SKM-1 treated with dmso at 0.1 percent for 144 hours (cell line): ENCODE measurements around the gene SELENOS.

ENCODE experiments used
- DNase-seq: peaks from one replicate; lab custom pipeline; 2025; ENCODE audit not compliant: unreplicated experiment; lab: John Stamatoyannopoulos, UW

SELENOS gene

GRCh38 chr15:101251830-101252820 is 25.2 kb downstream of the SELENOS start, which contains the start of gene CHSY1:
Gene CHSY1, minus strand, starts transcription at chr15:101252048. Its CDS starts 592 bp downstream, at chr15:101251456.
- DNase-seq, result peak; percentile 85

- no peak for DNase-seq
Measured at GRCh38 chr15:101250873-101251829, 26.1 kb downstream of the SELENOS start.

- no peak for DNase-seq
Measured at GRCh38 chr15:101250341-101250831, 26.9 kb downstream of the SELENOS start.

DNA sequence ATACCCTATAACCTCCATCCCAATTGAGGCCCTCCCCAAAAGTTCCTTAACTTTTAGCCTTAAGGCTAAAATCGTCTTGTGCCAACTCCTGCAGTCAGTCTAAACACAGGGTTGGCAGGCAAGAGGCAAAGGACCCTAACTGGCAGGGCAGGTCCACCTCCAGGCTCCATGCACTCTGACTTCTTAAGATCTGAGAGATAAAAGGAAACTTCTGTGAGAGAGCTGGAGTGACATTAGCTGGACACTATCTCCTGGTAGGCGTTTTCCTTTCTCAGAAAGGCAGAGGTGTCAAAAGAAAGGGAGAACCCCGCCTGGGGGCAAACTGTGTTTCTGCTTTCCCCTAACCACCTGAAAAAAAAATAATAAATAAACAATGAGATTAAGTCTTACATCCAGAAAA is 29.0 kb downstream of the SELENOS start:
- no peak for DNase-seq

- DNase-seq, result no peak
Measured at GRCh38 chr15:101246824-101247745, 30.2 kb downstream of the SELENOS start.

GRCh38 chr15:101246391-101246790 is 30.9 kb downstream of the SELENOS start:
- no peak for DNase-seq

DNA sequence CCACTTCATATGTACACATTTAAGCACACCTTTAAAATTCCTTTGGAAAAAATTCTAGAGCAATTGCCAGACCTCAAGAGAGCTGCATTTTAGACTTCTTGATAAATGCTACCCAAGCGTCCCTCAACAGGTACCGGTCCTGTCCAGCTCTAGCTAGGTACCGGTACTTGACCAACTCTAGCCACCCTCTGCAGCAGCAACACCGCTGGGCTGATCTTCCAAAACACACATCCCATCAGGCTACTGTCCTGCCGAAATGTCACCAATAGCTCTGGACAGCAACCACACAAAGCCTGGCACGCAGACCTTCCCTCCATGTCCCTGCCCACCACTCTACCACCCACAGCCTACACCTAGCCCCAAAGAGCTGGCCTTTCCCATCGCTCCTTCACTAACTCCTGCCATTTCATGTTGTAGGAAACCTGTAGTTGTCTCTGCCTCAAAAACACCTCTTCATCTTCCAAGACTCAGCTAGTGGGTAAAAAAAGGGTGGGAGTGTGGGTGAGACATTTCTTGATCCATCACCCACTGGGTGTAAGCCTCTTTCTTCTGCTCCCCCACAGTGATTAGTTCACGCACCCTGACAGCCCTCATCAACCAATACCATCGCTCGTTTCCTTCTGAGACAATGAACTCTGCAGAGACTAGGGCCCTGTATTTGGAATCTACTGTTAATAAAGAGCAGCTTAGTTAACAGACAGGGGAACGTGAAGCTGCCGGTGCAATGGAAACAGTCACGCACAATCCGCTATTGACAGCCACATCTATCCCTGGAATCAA is 32.2 kb downstream of the SELENOS start:
- DNase-seq, result no peak

DNA sequence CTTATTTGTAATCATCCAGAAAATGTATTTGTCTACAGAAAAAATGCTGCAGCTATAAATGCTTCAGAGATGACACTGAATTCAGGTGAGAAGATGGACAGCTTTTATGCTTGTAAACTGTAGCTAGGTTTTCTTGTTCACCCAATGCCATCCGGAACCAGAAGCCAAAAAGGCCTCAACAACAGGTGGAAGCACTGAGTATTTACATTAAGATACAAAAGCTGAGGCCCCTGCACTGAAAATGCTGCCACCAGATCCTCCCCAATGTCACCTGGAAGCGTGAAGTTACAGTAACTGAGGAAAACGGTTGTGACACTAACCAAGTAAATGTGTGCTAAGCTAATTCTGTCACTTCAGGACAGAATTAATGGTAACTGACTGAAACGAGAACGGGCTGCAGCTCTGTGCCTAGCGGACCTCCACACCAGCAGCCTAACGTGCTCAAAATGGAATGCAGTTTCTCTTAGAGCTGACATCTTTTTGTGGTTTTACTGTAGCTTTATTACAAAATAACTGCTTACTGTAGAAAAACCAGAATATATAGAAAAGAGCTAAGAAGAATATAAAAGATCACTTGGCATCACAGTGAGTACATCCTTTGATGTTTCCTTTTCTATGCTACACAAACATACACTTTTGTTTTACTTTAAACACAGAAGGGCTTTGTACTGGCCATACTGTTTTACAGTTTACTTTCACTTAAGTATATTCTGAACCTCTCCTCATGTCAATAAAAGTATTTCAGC is 33.1 kb downstream of the SELENOS start:
- no peak for DNase-seq

DNA sequence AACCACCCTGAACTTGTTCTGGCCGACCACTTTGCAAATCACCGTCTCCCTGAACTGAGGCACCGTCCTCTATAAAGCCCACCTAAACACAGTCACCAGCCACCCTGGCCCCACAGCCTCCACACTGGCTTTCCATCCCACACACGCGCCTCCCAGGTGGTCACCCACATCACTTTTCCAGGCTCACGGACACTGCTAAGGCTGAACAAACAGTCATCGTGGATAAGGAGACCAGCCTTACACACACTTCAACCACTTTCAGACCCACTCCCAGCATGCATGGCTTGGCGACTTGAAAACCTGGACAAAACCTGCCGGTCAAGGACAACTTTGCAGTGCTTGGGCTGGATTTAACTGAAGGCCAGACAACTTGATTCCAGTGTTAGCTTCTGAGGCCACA is 33.9 kb downstream of the SELENOS start:
- DNase-seq, result no peak

GRCh38 chr15:101242999-101243336 is 34.3 kb downstream of the SELENOS start:
- DNase-seq, result no peak

- peak; percentile 88 for DNase-seq
Measured at GRCh38 chr15:101242160-101242998, 34.9 kb downstream of the SELENOS start.

DNA sequence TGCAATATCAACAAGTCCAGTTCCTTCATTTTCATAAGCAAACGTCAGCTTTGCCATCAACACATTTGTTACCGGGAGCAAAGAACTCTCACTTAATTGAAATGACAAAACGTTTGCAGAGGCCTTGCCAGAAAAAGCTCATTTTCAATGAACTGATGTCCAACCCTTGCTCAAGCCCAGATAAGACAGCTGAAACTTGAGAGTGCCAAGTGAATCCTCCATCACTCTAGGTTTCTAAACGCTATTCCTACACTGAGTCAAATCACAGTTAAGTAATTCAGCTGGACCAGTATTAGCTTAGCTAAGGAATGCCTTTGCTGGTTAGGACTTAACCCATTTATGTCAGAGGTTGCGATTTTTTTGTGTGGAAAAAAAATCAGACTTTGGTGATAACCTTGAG is 36.9 kb downstream of the SELENOS start:
- no peak for DNase-seq

DNA sequence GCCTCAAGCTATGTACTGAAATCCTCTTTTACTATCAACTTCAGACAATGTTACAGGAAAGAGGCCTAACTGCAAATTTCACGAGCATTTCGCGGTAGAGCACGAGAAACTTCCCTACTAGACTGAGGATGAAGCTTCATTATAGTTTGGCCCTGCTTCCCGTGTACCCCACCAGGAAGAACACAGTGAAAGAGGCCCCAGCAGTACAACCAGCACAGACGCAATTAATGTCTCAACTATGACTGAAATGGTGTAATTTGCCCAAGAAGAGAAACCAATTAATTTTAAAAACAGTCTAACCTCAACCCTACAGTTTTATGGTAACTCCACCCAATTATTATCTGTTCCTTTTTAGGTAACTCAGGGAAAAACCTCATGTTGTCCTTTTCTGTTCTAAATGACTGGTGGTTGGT is 37.6 kb downstream of the SELENOS start:
- DNase-seq, result peak; percentile 46

- peak; percentile 76 for DNase-seq
Measured at GRCh38 chr15:101237251-101237650, 40.0 kb downstream of the SELENOS start.

GRCh38 chr15:101233651-101234280 is 43.5 kb downstream of the SELENOS start:
- DNase-seq, result no peak

GRCh38 chr15:101232677-101233076 is 44.6 kb downstream of the SELENOS start:
- DNase-seq, result no peak

DNA sequence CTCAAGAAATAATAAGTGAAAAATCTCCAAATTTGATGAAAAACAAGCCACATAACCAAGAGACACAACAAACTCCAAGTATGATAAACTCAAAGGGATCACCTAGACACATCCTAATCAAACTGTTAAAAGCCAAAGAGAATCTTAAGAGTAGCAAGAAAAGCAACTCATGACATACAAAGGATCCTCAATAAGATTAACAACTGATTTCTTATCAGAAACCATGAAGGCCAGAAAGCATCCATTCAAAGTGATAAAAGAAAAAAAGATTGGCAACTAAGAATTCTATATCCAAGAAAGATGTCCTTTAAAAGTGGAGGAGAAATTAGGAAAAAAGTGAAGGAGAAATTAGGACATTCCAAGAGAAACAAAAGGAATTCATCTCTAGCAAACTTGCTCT is 49.0 kb downstream of the SELENOS start:
- DNase-seq, result no peak
